ENCODE results near the gene MTSS2. TPM values are rescaled to one million over a fixed set of nuclear protein-coding genes. Genes with fewer than 3 reads are reported as not detected.

The MTSS2 gene
- total and polyA plus RNA-seq, 2 experiments from 2014 or later = 16.5 to 19.6 TPM

GRCh38 chr16:70724146-70725023 lies 38.5 kb upstream of the MTSS2 start:
- Histone ChIP-seq H4K20me1 (ENCODE audit: insufficient read depth, poor library complexity, severe bottlenecking) (no peaks in the 10 kb centered on the region), H3K79me2 (no peaks in the 10 kb centered on the region), H3K4me2 (no peak overlapping the region), H2AFZ (no peak overlapping the region), H3K4me3 (no peak overlapping the region), H3K36me3 (replicated peaks; ENCODE audit: insufficient read depth, low read depth) (no peaks in the 10 kb centered on the region), H3K27ac (peak overlapping the region; percentile 80), H3K4me1 (ENCODE audit: insufficient read depth) (peaks cover 32% of the 10 kb centered on the region), H3K27me3 (no peaks in the 10 kb centered on the region), H3K9me3 (ENCODE audit: low read depth) (no peaks in the 10 kb centered on the region), H3K9me2 (replicated peaks; ENCODE audit: insufficient read depth) (no peaks in the 10 kb centered on the region)
- no peak for TF ChIP-seq CTCF (IDR thresholded peaks at IDR 0.05; ENCODE audit: poor library complexity)
- no peak for TF ChIP-seq EZH2 (IDR thresholded peaks at IDR 0.05; ENCODE audit: borderline replicate concordance)
- TF ChIP-seq EZH2phosphoT487 (IDR thresholded peaks at IDR 0.05; ENCODE audit: low read depth, severe bottlenecking, unreplicated experiment) = no peak
- no peak for DNase-seq (ENCODE audit: low spot score)
- WGBS (ENCODE audit: low lambda C conversion rate, missing lambda C conversion rate) = 75% methylated on average over 15 of the region's 15 CpGs

DNA sequence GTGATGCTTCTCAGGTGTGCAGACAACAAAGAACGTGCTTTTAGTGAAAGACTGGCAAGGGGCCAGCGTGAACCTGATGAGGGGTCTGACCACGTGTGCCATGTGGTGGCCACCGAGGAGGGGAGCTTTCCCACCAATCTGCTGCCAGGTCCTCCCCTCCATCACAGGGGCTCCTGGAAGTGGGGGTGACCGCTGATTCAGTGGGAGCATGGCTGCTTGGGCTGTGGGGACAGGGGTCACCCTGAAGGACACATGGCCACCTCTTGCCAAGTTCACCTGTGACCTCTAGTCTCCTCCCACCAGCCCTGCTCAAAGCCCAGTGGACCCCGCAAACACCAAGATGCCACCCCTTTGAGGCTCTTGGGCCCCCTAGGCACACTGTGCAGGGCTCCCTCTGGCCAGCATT lies 37.9 kb upstream of the MTSS2 start:
- no peak for DNase-seq (ENCODE audit: low spot score)
- 93% methylated on average over 6 of the region's 6 CpGs for WGBS (ENCODE audit: low lambda C conversion rate, missing lambda C conversion rate)
- Histone ChIP-seq H3K36me3 (replicated peaks; ENCODE audit: insufficient read depth, low read depth) (no peaks in the 10 kb centered on the region), H3K9me2 (replicated peaks; ENCODE audit: insufficient read depth) (no peaks in the 10 kb centered on the region), H3K27me3 (no peaks in the 10 kb centered on the region), H3K4me3 (no peak overlapping the region), H4K20me1 (ENCODE audit: insufficient read depth, poor library complexity, severe bottlenecking) (no peaks in the 10 kb centered on the region), H3K4me2 (no peak overlapping the region), H3K79me2 (no peaks in the 10 kb centered on the region), H3K9me3 (ENCODE audit: low read depth) (no peaks in the 10 kb centered on the region), H3K27ac (no peak overlapping the region), H2AFZ (no peak overlapping the region), H3K4me1 (ENCODE audit: insufficient read depth) (peaks cover 32% of the 10 kb centered on the region)
- TF ChIP-seq EZH2 (IDR thresholded peaks at IDR 0.05; ENCODE audit: borderline replicate concordance) (no peak), EZH2phosphoT487 (IDR thresholded peaks at IDR 0.05; ENCODE audit: low read depth, severe bottlenecking, unreplicated experiment) (no peak), CTCF (IDR thresholded peaks at IDR 0.05; ENCODE audit: poor library complexity) (no peak)

DNA sequence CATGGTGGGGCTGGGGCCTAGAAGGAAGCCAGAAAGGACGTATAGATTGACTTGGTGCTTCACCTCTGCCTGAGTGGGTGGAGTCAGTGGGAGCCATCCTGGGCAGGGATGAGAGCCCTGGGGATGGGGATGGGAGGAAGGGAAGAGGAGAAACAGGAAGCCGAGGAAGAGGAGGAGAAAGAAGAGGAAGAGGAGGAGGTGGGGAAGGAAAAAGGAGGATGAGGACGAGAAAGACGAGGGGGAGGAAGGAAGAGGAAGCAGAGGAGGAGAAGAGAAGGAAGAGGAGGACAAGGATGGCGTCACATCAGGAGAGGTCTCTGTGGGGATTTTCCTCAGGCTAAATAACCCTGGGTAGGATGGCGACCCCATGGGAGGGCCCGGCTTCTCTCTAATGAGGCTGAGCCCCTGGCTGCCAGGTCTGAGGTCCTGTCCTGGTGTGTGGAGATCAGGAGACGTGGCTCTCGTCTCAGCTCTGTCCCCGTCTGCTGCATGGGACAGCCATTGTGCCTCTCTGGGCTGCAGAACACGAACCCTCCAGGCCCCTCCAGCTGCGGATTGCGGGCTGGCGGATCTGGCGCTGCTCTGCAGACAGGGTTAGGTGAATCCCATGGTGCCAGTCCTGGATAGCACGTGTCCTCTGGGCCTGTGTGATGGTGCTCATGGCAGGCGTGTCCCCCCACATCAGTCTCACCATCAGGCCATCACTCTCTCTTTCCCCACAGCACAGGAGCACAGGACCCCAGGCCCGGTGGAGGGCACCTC lies 35.5 kb upstream of the MTSS2 start:
- H2AFZ ChIP-seq = no peak overlapping the region
- H3K4me2 ChIP-seq = no peak overlapping the region
- no peak overlapping the region for H3K27ac ChIP-seq
- H4K20me1 ChIP-seq (ENCODE audit: insufficient read depth, poor library complexity, severe bottlenecking) = no peaks in the 10 kb centered on the region
- no peak for TF ChIP-seq EZH2phosphoT487 (IDR thresholded peaks at IDR 0.05; ENCODE audit: low read depth, severe bottlenecking, unreplicated experiment)
- no peak for DNase-seq (ENCODE audit: low spot score)
- no peak overlapping the region for H3K4me3 ChIP-seq
- H3K4me1 ChIP-seq (ENCODE audit: insufficient read depth) = peaks cover 29% of the 10 kb centered on the region
- 93% methylated on average over 18 of the region's 18 CpGs for WGBS (ENCODE audit: low lambda C conversion rate, missing lambda C conversion rate)
- H3K9me2 ChIP-seq (replicated peaks; ENCODE audit: insufficient read depth) = no peaks in the 10 kb centered on the region
- H3K27me3 ChIP-seq = no peaks in the 10 kb centered on the region
- no peaks in the 10 kb centered on the region for H3K9me3 ChIP-seq (ENCODE audit: low read depth)
- no peaks in the 10 kb centered on the region for H3K36me3 ChIP-seq (replicated peaks; ENCODE audit: insufficient read depth, low read depth)
- H3K79me2 ChIP-seq = no peaks in the 10 kb centered on the region

Data from hepatocyte (in vitro differentiated cells).